ENCODE results near the gene DRAXIN. TPM values are rescaled to one million over a fixed set of nuclear protein-coding genes. Genes with fewer than 3 reads are reported as not detected.

Gene DRAXIN
- total RNA-seq, 1 experiment from 2014 or later: 20.5 TPM

- Mint-ChIP-seq H3K9me3 (no peaks in the 10 kb centered on the region), H3K4me3 (no peak overlapping the region), H3K4me1 (peaks cover 15% of the 10 kb centered on the region in 2 experiments)
These were observed 33.9 kb upstream of the DRAXIN start for GRCh38 chr1:11657654-11658053.

More at GRCh38 chr1:11657654-11658053, 33.9 kb upstream of the DRAXIN start:
- Histone ChIP-seq H4K20me1 (ENCODE audit: control insufficient read depth, insufficient read depth, insufficient read length) (no peaks in the 10 kb centered on the region), H2AFZ (ENCODE audit: low read length) (no peak overlapping the region), H3K79me1 (ENCODE audit: insufficient read depth, low read depth, low read length, poor library complexity, severe bottlenecking) (no peaks in the 10 kb centered on the region), H2BK120ac (ENCODE audit: low read depth, low read length, poor library complexity, severe bottlenecking) (no peak overlapping the region), H3K4ac (ENCODE audit: low read depth, low read length) (no peak overlapping the region), H4K5ac (ENCODE audit: insufficient read length, low read depth, low read length) (no peak overlapping the region), H3K79me2 (ENCODE audit: insufficient read depth, low read length) (no peaks in the 10 kb centered on the region), H4K8ac (replicated peaks; ENCODE audit: insufficient read length, low read depth, low read length) (no peak overlapping the region), H2BK15ac (ENCODE audit: low read depth, low read length) (no peak overlapping the region), H3K9me3 (ENCODE audit: control insufficient read depth, low read depth, low read length) (no peaks in the 10 kb centered on the region), H3K27ac (ENCODE audit: insufficient read length, low read depth, low read length) (no peak overlapping the region), H2BK5ac (ENCODE audit: insufficient read length, low read length) (no peak overlapping the region), H3K23me2 (ENCODE audit: insufficient read length, low read depth, low read length, poor library complexity, severe bottlenecking) (peaks cover 9% of the 10 kb centered on the region), H3K4me1 (ENCODE audit: insufficient read depth, low read length) (no peaks in the 10 kb centered on the region; the same call in 1 of the 2 replicates), H3K56ac (ENCODE audit: insufficient read length, low read depth, low read length) (no peak overlapping the region), H3K27me3 (ENCODE audit: insufficient read depth, low read length) (no peaks in the 10 kb centered on the region; the same call in 1 of the 2 replicates), H3K9ac (ENCODE audit: extremely low read depth, insufficient read length, low read length) (no peak overlapping the region), H2BK20ac (ENCODE audit: low read depth, low read length, poor library complexity, severe bottlenecking) (no peak overlapping the region), H2AK5ac (ENCODE audit: insufficient read length, low read length) (no peak overlapping the region), H2BK12ac (ENCODE audit: insufficient read length, low read depth, low read length) (no peak overlapping the region), H3K4me2 (ENCODE audit: insufficient read depth, insufficient read length, low read length) (no peak overlapping the region), H4K91ac (ENCODE audit: insufficient read length, low read depth, low read length) (no peak overlapping the region), H3K18ac (ENCODE audit: insufficient read length, low read depth, low read length) (no peak overlapping the region), H3T11ph (ENCODE audit: low read length) (no peak overlapping the region), H3K23ac (ENCODE audit: insufficient read length, low read depth, low read length) (no peak overlapping the region), H3K14ac (ENCODE audit: insufficient read depth, low read length) (no peak overlapping the region)
- H3K36me3 Mint-ChIP-seq (ENCODE audit: insufficient read depth in 1 of 3, low read depth in 3 of 3): peaks cover 14 to 49% (median 43%) of the 10 kb centered on the region in 3 experiments
- no peak for DNase-seq
- peaks cover 20% of the 10 kb centered on the region for H3K27me3 Mint-ChIP-seq (ENCODE audit: low read depth)
- H3K27ac Mint-ChIP-seq: no peak overlapping the region
- WGBS (ENCODE audit: extremely low coverage, insufficient read length, low lambda C conversion rate): no CpG with 5 or more reads among the region's 6 CpGs
- TF ChIP-seq CTCF (conservative IDR thresholded peaks at IDR 0.05): no peak

Measured in H9 (cell line).